ENCODE measurements around the gene NCAPG.

GRCh38 chr4:17814140-17814539 is 3.4 kb downstream of the NCAPG start:
- TF ChIP-seq GATA2 (IDR thresholded peaks at IDR 0.05; ENCODE audit: low read depth, low read length) (no peak), GATA3 (IDR thresholded peaks at IDR 0.05; ENCODE audit: low read depth, low read length) (no peak)
